SK-N-SH (cell line): Measurements from ENCODE around the gene PDE11A. TPM values are rescaled to one million over a fixed set of nuclear protein-coding genes. Genes with fewer than 3 reads are reported as not detected.

Experiments used
- CTCF ChIA-PET: fragments of 300-600, 350-600 bp; formaldehyde crosslinking; extraction: SDS; loops from one replicate; lab custom pipeline; 2021; lab: Yijun Ruan, JAX
- POLR2A ChIA-PET: fragments of 350-600 bp; sonication (Branson Sonifier 250); formaldehyde crosslinking; extraction: SDS; loops from one replicate; lab custom pipeline; 2020; ENCODE audit warnings: antibody characterized with exemption, inconsistent platforms; lab: Yijun Ruan, JAX
- DNase-seq: peaks from one replicate; pipeline ENCODE4 v3.0.0; 2012
- H2AFZ ChIP-seq: fragments of 200-600 bp; sonication (generic); 2 replicates; pipeline ENCODE4 v1.8.1; 2016; ENCODE audit warnings: antibody characterized with exemption, mild to moderate bottlenecking, low read depth
- H3F3A ChIP-seq: fragments of 200-600 bp; sonication (generic); replicated peaks from 2 replicates; pipeline ENCODE3; 2016; ENCODE audit warnings: antibody characterized with exemption, mild to moderate bottlenecking; ENCODE audit not compliant: insufficient read depth
- H3K27ac ChIP-seq, 2 experiments: fragments of 200-500 bp in 1 of 2; fragments of 200-600 bp in 1 of 2; sonication (Bioruptor generic) in 1 of 2; sonication (generic), shearing (Covaris generic) in 1 of 2; 2 replicates each; pipeline versions ENCODE4 v1.5.1 to v1.6.1; 2014 to 2016; ENCODE audit warnings: low read depth in 2 of 2, inconsistent platforms in 1 of 2, low read length in 1 of 2, mild to moderate bottlenecking in 1 of 2, mixed read lengths in 1 of 2
- H3K27me3 ChIP-seq: fragments of 200-600 bp; sonication (generic), shearing (Covaris generic); 2 replicates; pipeline ENCODE4 v1.6.1; 2016; ENCODE audit warnings: mixed run types; ENCODE audit not compliant: insufficient read depth
- H3K36me3 ChIP-seq, 2 experiments: fragments of 200-500 bp in 1 of 2; fragments of 200-600 bp in 1 of 2; sonication (Bioruptor generic) in 1 of 2; sonication (generic) in 1 of 2; replicated peaks in 1 of 2; 2 replicates each; pipeline versions ENCODE3 to v1.5.1; 2014 to 2016; ENCODE audit warnings: low read length in 1 of 2, mild to moderate bottlenecking in 1 of 2; ENCODE audit not compliant: insufficient read depth in 2 of 2, control insufficient read depth in 1 of 2
- H3K4me1 ChIP-seq, 2 experiments: fragments of 200-500 bp in 1 of 2; fragments of 200-600 bp in 1 of 2; sonication (Bioruptor generic) in 1 of 2; sonication (generic), shearing (Covaris generic) in 1 of 2; 2 replicates each; pipeline versions ENCODE4 v1.5.1 to v1.6.1; 2014 to 2016; ENCODE audit warnings: low read depth in 1 of 2, low read length in 1 of 2, mixed run types in 1 of 2; ENCODE audit not compliant: insufficient read depth in 2 of 2, control insufficient read depth in 1 of 2
- H3K4me2 ChIP-seq: fragments of 200-600 bp; sonication (generic), shearing (Covaris generic); 2 replicates; pipeline ENCODE4 v1.6.1; 2017; ENCODE audit warnings: mixed run types
- H3K4me3 ChIP-seq, 2 experiments: fragments of 200-500 bp in 1 of 2; fragments of 200-600 bp in 1 of 2; sonication (Bioruptor generic) in 1 of 2; sonication (generic), shearing (Covaris generic) in 1 of 2; 2 replicates each; pipeline versions ENCODE4 v1.5.1 to v1.8.1; 2014 to 2016; ENCODE audit warnings: low read depth in 2 of 2, inconsistent platforms in 1 of 2, low read length in 1 of 2, mild to moderate bottlenecking in 1 of 2, mixed read lengths in 1 of 2, moderate library complexity in 1 of 2
- H3K79me2 ChIP-seq: fragments of 200-600 bp; sonication (generic); 2 replicates; pipeline ENCODE4 v1.8.1; 2017; ENCODE audit warnings: mild to moderate bottlenecking; ENCODE audit not compliant: insufficient read depth
- H3K9ac ChIP-seq: fragments of 200-600 bp; sonication (generic); 2 replicates; pipeline ENCODE4 v1.6.1; 2017; ENCODE audit warnings: mixed run types
- H3K9me2 ChIP-seq: fragments of 200-600 bp; sonication (generic); 2 replicates; pipeline ENCODE4 v1.6.1; 2017; ENCODE audit warnings: mixed run types
- H3K9me3 ChIP-seq: fragments of 200-600 bp; sonication (generic); 2 replicates; pipeline ENCODE4 v1.6.1; 2017; ENCODE audit warnings: mixed run types, mild to moderate bottlenecking, moderate library complexity
- H4K20me1 ChIP-seq: fragments of 200-600 bp; sonication (generic); 2 replicates; pipeline ENCODE4 v1.6.1; 2017; ENCODE audit warnings: mild to moderate bottlenecking, mixed run types; ENCODE audit not compliant: insufficient read depth
- CTCF ChIP-seq: fragments of 200-600 bp; sonication (generic); IDR thresholded peaks from 2 replicates; pipeline ENCODE4 v1.6.1; 2017; ENCODE audit warnings: antibody characterized with exemption, mild to moderate bottlenecking, moderate library complexity
- ELF1 ChIP-seq: IDR thresholded peaks from 2 replicates; pipeline ENCODE4 v1.4.0; 2012
- FOXM1 ChIP-seq: IDR thresholded peaks from 2 replicates; pipeline ENCODE4 v1.4.0; 2012; ENCODE audit warnings: low read depth, mild to moderate bottlenecking
- GABPA ChIP-seq: IDR thresholded peaks from 2 replicates; pipeline ENCODE4 v1.4.0; 2012; ENCODE audit warnings: low read depth, mild to moderate bottlenecking
- IRF3 ChIP-seq: fragments of 150-350 bp; IDR thresholded peaks from 2 replicates; pipeline ENCODE4 v1.6.1; 2016; ENCODE audit warnings: mild to moderate bottlenecking, low read depth, low read length
- MEF2A ChIP-seq: IDR thresholded peaks from 2 replicates; pipeline ENCODE4 v1.4.0; 2012; ENCODE audit warnings: low read depth, borderline replicate concordance
- MXI1 ChIP-seq: IDR thresholded peaks from 2 replicates; pipeline ENCODE4 v1.6.1; 2012; ENCODE audit warnings: mild to moderate bottlenecking, low read depth, low read length, improper control_type of control experiment
- NRF1 ChIP-seq: IDR thresholded peaks from 2 replicates; pipeline ENCODE4 v1.6.1; 2012; ENCODE audit warnings: low read depth, mild to moderate bottlenecking, low read length
- PBX3 ChIP-seq: IDR thresholded peaks from 2 replicates; pipeline ENCODE4; 2012
- POLR2AphosphoS5 ChIP-seq: IDR thresholded peaks from 2 replicates; pipeline ENCODE4 v1.6.1; 2012; ENCODE audit warnings: low read depth, low read length
- RAD21 ChIP-seq: IDR thresholded peaks from 2 replicates; pipeline ENCODE4 v1.6.1; 2012; ENCODE audit warnings: mild to moderate bottlenecking, low read length
- RCOR1 ChIP-seq: fragments of 150-350 bp; IDR thresholded peaks from 2 replicates; pipeline ENCODE4 v1.6.1; 2017; ENCODE audit warnings: antibody characterized with exemption, low read length
- REST ChIP-seq: IDR thresholded peaks from 2 replicates; pipeline ENCODE4 v1.6.1; 2012; ENCODE audit warnings: mild to moderate bottlenecking, low read depth, low read length, moderate library complexity
- SIN3A ChIP-seq: IDR thresholded peaks from 2 replicates; pipeline ENCODE4 v1.6.1; 2012; ENCODE audit warnings: low read depth, mild to moderate bottlenecking, low read length, moderate library complexity, borderline replicate concordance
- SMC3 ChIP-seq: IDR thresholded peaks from 2 replicates; pipeline ENCODE4 v1.6.1; 2012; ENCODE audit warnings: low read depth, low read length, improper control_type of control experiment
- TCF12 ChIP-seq: IDR thresholded peaks from 2 replicates; pipeline ENCODE4 v1.4.0; 2012
- TEAD4 ChIP-seq: IDR thresholded peaks from 2 replicates; pipeline ENCODE4 v1.4.0; 2012; ENCODE audit warnings: mild to moderate bottlenecking, borderline replicate concordance; ENCODE audit not compliant: insufficient read depth
- USF2 ChIP-seq: fragments of 150-350 bp; IDR thresholded peaks from 2 replicates; pipeline ENCODE4 v1.6.1; 2017; ENCODE audit warnings: antibody characterized with exemption, low read length, low read depth, borderline replicate concordance
- ZBTB33 ChIP-seq: IDR thresholded peaks from 2 replicates; pipeline ENCODE4 v1.4.0; 2012; ENCODE audit warnings: low read depth, borderline replicate concordance
- WGBS: methylation state at CpG from one replicate; pipeline ENCODE4 v1.1.6; 2017; ENCODE audit warnings: low lambda C conversion rate; 5-methylcytosine and 5-hydroxymethylcytosine counted together
- polyA plus RNA-seq, 3 experiments: library from polyadenylated mRNA; depleted of rRNA; stranded (reverse); fragments of >200 nt; gene quantifications; 2 replicates each; pipeline ENCODE4 v1.2.3, GENCODE V29; 2012

PDE11A gene
- polyA plus RNA-seq, 1 of the 3 experiments (the other 2 are of a cell fraction) = 0.10 TPM

- H2AFZ ChIP-seq = no peak overlapping the region
- H3K27ac ChIP-seq = no peak overlapping the region
- no peaks in the 10 kb centered on the region for H3K4me1 ChIP-seq
- H3K9me3 ChIP-seq = no peaks in the 10 kb centered on the region
- no peaks in the 10 kb centered on the region for H4K20me1 ChIP-seq
- no peaks in the 10 kb centered on the region for H3K36me3 ChIP-seq
- no peak overlapping the region for H3K4me3 ChIP-seq
- H3K27me3 ChIP-seq = no peaks in the 10 kb centered on the region
- no peak for DNase-seq
- H3K9me2 ChIP-seq = no peaks in the 10 kb centered on the region
- H3K9ac ChIP-seq = no peak overlapping the region
- TF ChIP-seq POLR2AphosphoS5 = no peak
- TF ChIP-seq MEF2A = no peak
- no peak for TF ChIP-seq SIN3A
- no peak for TF ChIP-seq ZBTB33
- no peak for TF ChIP-seq MXI1
- no peak for TF ChIP-seq NRF1
- no peak for TF ChIP-seq TEAD4
- no peak for TF ChIP-seq USF2
- no peak for TF ChIP-seq FOXM1
- TF ChIP-seq TCF12 = no peak
- TF ChIP-seq ELF1 = no peak
- no peak for TF ChIP-seq GABPA
- TF ChIP-seq SMC3 = no peak
- no peak for TF ChIP-seq CTCF
- TF ChIP-seq, all 33 proteins: peak for 0
- H3K4me2 ChIP-seq = no peak overlapping the region
- ChIA-PET CTCF (interaction anchor here (0.5 to 1.3 kb wide), 2 partner anchors 106 to 390 kb away, joined by 3 read pairs; no protein-coding TSS in a partner anchor), POLR2A (no interaction called here)
- no peaks in the 10 kb centered on the region for H3F3A ChIP-seq
- H3K79me2 ChIP-seq = no peaks in the 10 kb centered on the region
Observed at GRCh38 chr2:177868806-177869205, 203.8 kb downstream of the PDE11A start.

- no peaks in the 10 kb centered on the region for H3K79me2 ChIP-seq
- no peak for DNase-seq
- H3K9ac ChIP-seq = no peak overlapping the region
- H4K20me1 ChIP-seq = no peaks in the 10 kb centered on the region
- no peak overlapping the region for H2AFZ ChIP-seq
- H3K36me3 ChIP-seq = no peaks in the 10 kb centered on the region
- H3K27me3 ChIP-seq = no peaks in the 10 kb centered on the region
- no peaks in the 10 kb centered on the region for H3K9me3 ChIP-seq
- no peak overlapping the region for H3K27ac ChIP-seq
- no peaks in the 10 kb centered on the region for H3K9me2 ChIP-seq
- no peak overlapping the region for H3K4me3 ChIP-seq
- ChIA-PET CTCF (no interaction called here), POLR2A (no interaction called here)
- H3F3A ChIP-seq = no peaks in the 10 kb centered on the region
- no peaks in the 10 kb centered on the region; a peak in 1 of 4 replicates for H3K4me1 ChIP-seq
- WGBS = 2% methylated on average over 1 of the region's 1 CpG
- H3K4me2 ChIP-seq = no peak overlapping the region
- no peak for TF ChIP-seq ELF1
- TF ChIP-seq RCOR1 = no peak
- TF ChIP-seq IRF3 = no peak
- no peak for TF ChIP-seq POLR2AphosphoS5
- TF ChIP-seq PBX3 = no peak
- TF ChIP-seq TEAD4 = no peak
- TF ChIP-seq REST = no peak
- no peak for TF ChIP-seq RAD21
Observed at GRCh38 chr2:177857538-177857937, 215.0 kb downstream of the PDE11A start.
